Liver (tissue), 3 donors: ENCODE measurements around the gene STUM.

Source experiments
- ATF3 ChIP-seq: IDR thresholded peaks from 2 replicates; pipeline ENCODE4 v1.6.1; 2016; ENCODE audit warnings: antibody characterized with exemption
- CTCF ChIP-seq: fragments of 150-350 bp; IDR thresholded peaks from 2 replicates; pipeline ENCODE4 v1.5.1; 2017; ENCODE audit warnings: improper control_type of control experiment, low read depth, low read length; ENCODE audit not compliant: missing input control
- EGR1 ChIP-seq, 2 donors: IDR thresholded peaks; 2 replicates each; pipeline ENCODE4 v1.6.1; 2016 to 2018; ENCODE audit warnings: antibody characterized with exemption in 2 of 2, low read depth in 2 of 2
- FOXA1 ChIP-seq: IDR thresholded peaks from 2 replicates; pipeline ENCODE4 v1.6.1; 2016; ENCODE audit warnings: antibody characterized with exemption
- FOXA2 ChIP-seq: IDR thresholded peaks from 2 replicates; pipeline ENCODE4 v1.6.1; 2016; ENCODE audit warnings: antibody characterized with exemption
- GABPA ChIP-seq, 2 donors: IDR thresholded peaks in 1 of 2; conservative IDR thresholded peaks in 1 of 2; 2 replicates each; pipeline ENCODE4 v1.6.1; 2016; ENCODE audit warnings: antibody characterized with exemption in 2 of 2, mild to moderate bottlenecking in 1 of 2, moderate library complexity in 1 of 2
- HNF4G ChIP-seq: IDR thresholded peaks from 2 replicates; pipeline ENCODE4 v1.6.1; 2016; ENCODE audit warnings: antibody characterized with exemption
- JUND ChIP-seq, 2 donors: IDR thresholded peaks; 2 replicates each; pipeline ENCODE4 v1.6.1; 2016; ENCODE audit warnings: antibody characterized with exemption in 2 of 2
- RAD21 ChIP-seq, 2 donors: IDR thresholded peaks; 2 replicates each; pipeline ENCODE4 v1.6.1; 2016; ENCODE audit warnings: antibody characterized with exemption in 2 of 2, mild to moderate bottlenecking in 2 of 2
- REST ChIP-seq: IDR thresholded peaks from 2 replicates; pipeline ENCODE4 v1.6.1; 2016; ENCODE audit warnings: antibody characterized with exemption, mild to moderate bottlenecking
- TAF1 ChIP-seq: conservative IDR thresholded peaks from 2 replicates; pipeline ENCODE4 v1.6.1; 2016; ENCODE audit warnings: antibody characterized with exemption, mild to moderate bottlenecking
- YY1 ChIP-seq: IDR thresholded peaks from 2 replicates; pipeline ENCODE4 v1.6.1; 2016; ENCODE audit warnings: antibody characterized with exemption, mild to moderate bottlenecking
- TF ChIP-seq, protein P1 (sequence below): IDR thresholded peaks from 2 replicates; pipeline ENCODE4 v1.6.1; 2016; ENCODE audit warnings: antibody characterized with exemption
- TF ChIP-seq, protein P2 (sequence below): IDR thresholded peaks from 2 replicates; pipeline ENCODE4 v1.6.1; 2016; ENCODE audit warnings: antibody characterized with exemption
- donor health status: healthy.
- donor health status: healthy.

DNA sequence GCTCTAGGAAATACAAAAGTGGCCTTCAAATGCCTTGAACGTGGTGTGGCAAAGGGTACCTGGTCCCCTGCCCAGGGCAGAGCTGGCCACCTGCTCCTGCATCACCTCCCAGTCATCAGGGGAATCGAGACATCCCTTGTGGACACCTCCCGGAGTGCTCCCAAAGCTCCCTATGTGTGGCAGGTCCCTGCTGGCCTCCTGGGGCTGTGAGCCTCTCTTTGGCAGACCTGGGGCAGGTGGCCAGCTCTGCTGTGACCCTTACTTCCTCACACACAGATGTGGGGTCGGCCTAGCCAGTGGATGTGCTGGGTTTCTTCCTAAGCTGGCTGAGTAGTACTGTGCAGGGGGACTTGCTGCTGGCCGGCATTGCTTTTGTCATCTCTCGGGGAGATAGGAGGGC lies 104.0 kb downstream of the STUM start:
- no peak for TF ChIP-seq YY1
- TF ChIP-seq JUND (IDR thresholded peaks at IDR 0.05): no peak
- TF ChIP-seq TAF1: no peak
- no peak for TF ChIP-seq CTCF
- no peak for TF ChIP-seq EGR1 (IDR thresholded peaks at IDR 0.05; ENCODE audit: low read depth in 2 of 2)
- TF ChIP-seq, protein P1, sequence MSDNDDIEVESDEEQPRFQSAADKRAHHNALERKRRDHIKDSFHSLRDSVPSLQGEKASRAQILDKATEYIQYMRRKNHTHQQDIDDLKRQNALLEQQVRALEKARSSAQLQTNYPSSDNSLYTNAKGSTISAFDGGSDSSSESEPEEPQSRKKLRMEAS: no peak
- no peak for TF ChIP-seq FOXA1
- TF ChIP-seq ATF3: no peak
- TF ChIP-seq GABPA (IDR thresholded peaks at IDR 0.05 in 1 of 2, conservative IDR thresholded peaks at IDR 0.05 in 1 of 2): no peak
- no peak for TF ChIP-seq HNF4G
- TF ChIP-seq RAD21 (IDR thresholded peaks at IDR 0.05): no peak
- no peak for TF ChIP-seq REST
- no peak for TF ChIP-seq FOXA2
- TF ChIP-seq, protein P2, sequence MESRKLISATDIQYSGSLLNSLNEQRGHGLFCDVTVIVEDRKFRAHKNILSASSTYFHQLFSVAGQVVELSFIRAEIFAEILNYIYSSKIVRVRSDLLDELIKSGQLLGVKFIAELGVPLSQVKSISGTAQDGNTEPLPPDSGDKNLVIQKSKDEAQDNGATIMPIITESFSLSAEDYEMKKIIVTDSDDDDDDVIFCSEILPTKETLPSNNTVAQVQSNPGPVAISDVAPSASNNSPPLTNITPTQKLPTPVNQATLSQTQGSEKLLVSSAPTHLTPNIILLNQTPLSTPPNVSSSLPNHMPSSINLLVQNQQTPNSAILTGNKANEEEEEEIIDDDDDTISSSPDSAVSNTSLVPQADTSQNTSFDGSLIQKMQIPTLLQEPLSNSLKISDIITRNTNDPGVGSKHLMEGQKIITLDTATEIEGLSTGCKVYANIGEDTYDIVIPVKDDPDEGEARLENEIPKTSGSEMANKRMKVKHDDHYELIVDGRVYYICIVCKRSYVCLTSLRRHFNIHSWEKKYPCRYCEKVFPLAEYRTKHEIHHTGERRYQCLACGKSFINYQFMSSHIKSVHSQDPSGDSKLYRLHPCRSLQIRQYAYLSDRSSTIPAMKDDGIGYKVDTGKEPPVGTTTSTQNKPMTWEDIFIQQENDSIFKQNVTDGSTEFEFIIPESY: no peak
